Measurements from ENCODE around the gene ZDHHC14.

Gene ZDHHC14

GRCh38 chr6:157724138-157724820, 343.3 kb downstream of the ZDHHC14 start:
- no peaks in the 10 kb centered on the region for H3K27me3 ChIP-seq (ENCODE audit: insufficient read depth, insufficient read length)
- H3K9me3 ChIP-seq (ENCODE audit: insufficient read depth, low read length) = peaks cover 19% of the 10 kb centered on the region
- H3K9ac ChIP-seq (ENCODE audit: insufficient read length, low read depth) = no peak overlapping the region
- no peaks in the 10 kb centered on the region for H3K4me1 ChIP-seq (ENCODE audit: insufficient read depth, insufficient read length)
- H3K4me3 ChIP-seq (ENCODE audit: insufficient read length, low read depth) = no peak overlapping the region
- H3K36me3 ChIP-seq (ENCODE audit: insufficient read depth, insufficient read length, low read length) = no peaks in the 10 kb centered on the region
- DNase-seq (ENCODE audit: low read depth, low spot score) = no peak
- TF ChIP-seq ZNF274 (IDR thresholded peaks at IDR 0.05; ENCODE audit: low read depth, low read length) = no peak
- TF ChIP-seq YY1 (IDR thresholded peaks at IDR 0.05; ENCODE audit: insufficient read depth, insufficient read length) = no peak
- TF ChIP-seq SUZ12 (IDR thresholded peaks at IDR 0.05; ENCODE audit: extremely low read depth, insufficient read depth, insufficient read length) = no peak

GRCh38 chr6:157724960-157725741, 344.2 kb downstream of the ZDHHC14 start:
- TF ChIP-seq ZNF274 (IDR thresholded peaks at IDR 0.05; ENCODE audit: low read depth, low read length) = no peak
- TF ChIP-seq YY1 (IDR thresholded peaks at IDR 0.05; ENCODE audit: insufficient read depth, insufficient read length) = no peak
- no peak for TF ChIP-seq SUZ12 (IDR thresholded peaks at IDR 0.05; ENCODE audit: extremely low read depth, insufficient read depth, insufficient read length)

GRCh38 chr6:157725836-157726235, 344.8 kb downstream of the ZDHHC14 start:
- no peak overlapping the region for H3K4me3 ChIP-seq (ENCODE audit: insufficient read length, low read depth)
- no peak for DNase-seq (ENCODE audit: low read depth, low spot score)
- peaks cover 19% of the 10 kb centered on the region for H3K9me3 ChIP-seq (ENCODE audit: insufficient read depth, low read length)
- no peaks in the 10 kb centered on the region for H3K36me3 ChIP-seq (ENCODE audit: insufficient read depth, insufficient read length, low read length)
- no peaks in the 10 kb centered on the region for H3K27me3 ChIP-seq (ENCODE audit: insufficient read depth, insufficient read length)
- no peaks in the 10 kb centered on the region for H3K4me1 ChIP-seq (ENCODE audit: insufficient read depth, insufficient read length)
- no peak overlapping the region for H3K9ac ChIP-seq (ENCODE audit: insufficient read length, low read depth)
- no peak for TF ChIP-seq SUZ12 (IDR thresholded peaks at IDR 0.05; ENCODE audit: extremely low read depth, insufficient read depth, insufficient read length)
- no peak for TF ChIP-seq ZNF274 (IDR thresholded peaks at IDR 0.05; ENCODE audit: low read depth, low read length)

More at GRCh38 chr6:157724960-157725741, 344.2 kb downstream of the ZDHHC14 start:
- H3K27me3 ChIP-seq (ENCODE audit: insufficient read depth, insufficient read length) = no peaks in the 10 kb centered on the region
- no peak overlapping the region for H3K4me3 ChIP-seq (ENCODE audit: insufficient read length, low read depth)
- DNase-seq (ENCODE audit: low read depth, low spot score) = no peak
- no peaks in the 10 kb centered on the region for H3K4me1 ChIP-seq (ENCODE audit: insufficient read depth, insufficient read length)
- H3K9ac ChIP-seq (ENCODE audit: insufficient read length, low read depth) = no peak overlapping the region
- H3K9me3 ChIP-seq (ENCODE audit: insufficient read depth, low read length) = peaks cover 19% of the 10 kb centered on the region
- no peaks in the 10 kb centered on the region for H3K36me3 ChIP-seq (ENCODE audit: insufficient read depth, insufficient read length, low read length)

- H3K36me3 ChIP-seq (ENCODE audit: insufficient read depth, insufficient read length, low read length) = no peaks in the 10 kb centered on the region
- no peak for TF ChIP-seq ZNF274 (IDR thresholded peaks at IDR 0.05; ENCODE audit: low read depth, low read length)
- no peak for TF ChIP-seq SUZ12 (IDR thresholded peaks at IDR 0.05; ENCODE audit: extremely low read depth, insufficient read depth, insufficient read length)
- no peak overlapping the region for H3K4me3 ChIP-seq (ENCODE audit: insufficient read length, low read depth)
- H3K9me3 ChIP-seq (ENCODE audit: insufficient read depth, low read length) = peaks cover 19% of the 10 kb centered on the region
- H3K4me1 ChIP-seq (ENCODE audit: insufficient read depth, insufficient read length) = no peaks in the 10 kb centered on the region
- DNase-seq (ENCODE audit: low read depth, low spot score) = no peak
- no peak overlapping the region for H3K9ac ChIP-seq (ENCODE audit: insufficient read length, low read depth)
- no peaks in the 10 kb centered on the region for H3K27me3 ChIP-seq (ENCODE audit: insufficient read depth, insufficient read length)
These were observed 346.1 kb downstream of the ZDHHC14 start for GRCh38 chr6:157726892-157727628.
